ENCODE data around the gene RBM26. TPM values are rescaled to one million over a fixed set of nuclear protein-coding genes. Genes with fewer than 3 reads are reported as not detected.
A peak's percentile ranks its signal among the peaks of the same experiment; 100 is the strongest.

RBM26 gene
- 10 to 100 TPM; 14.9 to 44.8 (median 23.1) TPM for total RNA-seq

- DNase-seq: peak; percentile 88 to 90
- no peaks in the 10 kb centered on the region for H3K27me3 ChIP-seq
- intact Hi-C loops (cut with DNase I; ENCODE audit: low total_unique reads): loop anchor here (5.0 to 10.0 kb wide), 3 partner anchors 76 to 936 kb away; partner anchors contain the start of genes NDFIP2 and SPRY2
- H3K9me3 ChIP-seq: no peaks in the 10 kb centered on the region
- in situ Hi-C loops (cut with MboI; ENCODE audit: low sequenced_read_pairs in 4 of 4): loop anchor here in 2 of 4 donors (25.0 kb wide), 1 partner anchor 931 kb away; the partner anchor contains the start of gene SPRY2 (in 2 of the 2)
- peaks cover 48 to 54% of the 10 kb centered on the region in 2 donors for H3K4me1 ChIP-seq
- H3K27ac ChIP-seq: peak within 1 kb of the TSS; percentile 94 to 98 (median 96)
- TF ChIP-seq CTCF (IDR thresholded peaks at IDR 0.05 in 4 of 5, conservative IDR thresholded peaks at IDR 0.05 in 1 of 5) (peak in 2 of 5 experiments; percentile 18 to 19), POLR2A (IDR thresholded peaks at IDR 0.05) (peak; percentile 51 to 70)
- ATAC-seq: peak; percentile 92 to 94
- no peaks in the 10 kb centered on the region for H3K36me3 ChIP-seq
- peak within 1 kb of the TSS; percentile 87 to 96 (median 94) for H3K4me3 ChIP-seq
Observed at GRCh38 chr13:79405831-79406596, at the start of gene RBM26. Gene RBM26, minus strand, starts transcription at chr13:79406255. Its CDS starts 481 bp downstream, at chr13:79405774.

GRCh38 chr13:79455331-79455730 is 49.3 kb upstream of the RBM26 start:
- Histone ChIP-seq H3K27me3 (no peaks in the 10 kb centered on the region), H3K9me3 (no peaks in the 10 kb centered on the region), H3K4me1 (no peaks in the 10 kb centered on the region), H3K4me3 (no peak overlapping the region), H3K36me3 (no peaks in the 10 kb centered on the region), H3K27ac (no peak overlapping the region)
- in situ Hi-C loops (cut with MboI; ENCODE audit: low sequenced_read_pairs in 4 of 4) (no loop called here), intact Hi-C loops (cut with DNase I; ENCODE audit: low total_unique reads) (no loop called here)
- no peak for TF ChIP-seq CTCF (IDR thresholded peaks at IDR 0.05 in 4 of 5, conservative IDR thresholded peaks at IDR 0.05 in 1 of 5)
- ATAC-seq: no peak
- DNase-seq: no peak

- Histone ChIP-seq H3K9me3 (no peaks in the 10 kb centered on the region), H3K36me3 (no peaks in the 10 kb centered on the region), H3K27ac (no peak overlapping the region), H3K4me3 (no peak overlapping the region), H3K4me1 (no peaks in the 10 kb centered on the region), H3K27me3 (no peaks in the 10 kb centered on the region)
- DNase-seq (no peak), ATAC-seq (no peak)
- in situ Hi-C loops (cut with MboI; ENCODE audit: low sequenced_read_pairs in 4 of 4) (no loop called here), intact Hi-C loops (cut with DNase I; ENCODE audit: low total_unique reads) (no loop called here)
- TF ChIP-seq CTCF (IDR thresholded peaks at IDR 0.05 in 4 of 5, conservative IDR thresholded peaks at IDR 0.05 in 1 of 5): no peak
- TF ChIP-seq POLR2A (IDR thresholded peaks at IDR 0.05): no peak
Observed at GRCh38 chr13:79452239-79452913, 46.3 kb upstream of the RBM26 start.

GRCh38 chr13:79451500-79451962 is 45.5 kb upstream of the RBM26 start:
- TF ChIP-seq CTCF (IDR thresholded peaks at IDR 0.05 in 4 of 5, conservative IDR thresholded peaks at IDR 0.05 in 1 of 5): no peak
- no peak for TF ChIP-seq POLR2A (IDR thresholded peaks at IDR 0.05)
- ATAC-seq: no peak
- H3K4me1 ChIP-seq: no peaks in the 10 kb centered on the region
- H3K27ac ChIP-seq: no peak overlapping the region
- in situ Hi-C loops (cut with MboI; ENCODE audit: low sequenced_read_pairs in 4 of 4): no loop called here
- H3K36me3 ChIP-seq: no peaks in the 10 kb centered on the region
- intact Hi-C loops (cut with DNase I; ENCODE audit: low total_unique reads): no loop called here
- no peaks in the 10 kb centered on the region for H3K27me3 ChIP-seq
- no peaks in the 10 kb centered on the region for H3K9me3 ChIP-seq
- no peak overlapping the region for H3K4me3 ChIP-seq
- no peak for DNase-seq
